K562 (cell line): ENCODE measurements around the gene TCP10L. TPM values are rescaled to one million over a fixed set of nuclear protein-coding genes. Genes with fewer than 3 reads are reported as not detected.
A peak's percentile ranks its signal among the peaks of the same experiment; 100 is the strongest.

Experiments
- ATAC-seq: fragments of 200-7000 bp; cut with Tn5 transposase; 3 replicates; pipeline ENCODE4 v1.9.1; 2020; ENCODE audit warnings: moderate library complexity
- BruUV-seq: library from RNA; stranded (reverse); fragments of 400-500 nt; replicated peaks from 2 replicates; lab custom pipeline; 2021; lab: Mats Ljungman, UMichigan
- CTCF ChIA-PET: fragments of 300-600 bp; formaldehyde crosslinking; extraction: SDS; loops from one replicate; lab custom pipeline; 2021; ENCODE audit warnings: low intra/inter-chr PET ratio; lab: Yijun Ruan, JAX
- POLR2A ChIA-PET: fragments of 300-600, 350-650 bp; sonication (Branson Sonifier 250); formaldehyde crosslinking; extraction: SDS; loops from one replicate; lab custom pipeline; 2021; ENCODE audit warnings: antibody characterized with exemption, inconsistent platforms; lab: Yijun Ruan, JAX
- DNase-seq, 4 experiments: peaks; one replicate each; pipeline versions ENCODE4 v3.0.0 to v3.0.0-alpha.2; 2011 to 2018; ENCODE audit warnings: low spot score in 3 of 4, mixed read lengths in 3 of 4; ENCODE audit errors: extremely low read depth in 1 of 4
- FAIRE-seq: peaks from 2 replicates; lab custom pipeline; 2011; peaks lifted over from hg19 to GRCh38; lab: Jason Lieb, UNC
- H2AFZ ChIP-seq: 2 replicates; pipeline ENCODE4 v1.6.0; 2011; ENCODE audit warnings: low read depth, low read length, control low read depth, inconsistent platforms
- H3K27ac ChIP-seq: fragments of 200-600 bp; 3 replicates; pipeline ENCODE4 v1.8.0; 2011; ENCODE audit warnings: low read depth, mild to moderate bottlenecking, control low read depth, inconsistent platforms, low read length, moderate library complexity, mixed read lengths; ENCODE audit errors: extremely low read depth
- H3K27me3 ChIP-seq, 2 experiments: fragments of 300-600 bp in 1 of 2; 2 replicates in 1 of 2; 3 replicates in 1 of 2; pipeline versions ENCODE4 v1.6.0 to v1.8.0; 2011; ENCODE audit warnings: inconsistent platforms in 2 of 2, low read length in 2 of 2, mild to moderate bottlenecking in 1 of 2, mixed read lengths in 1 of 2, moderate library complexity in 1 of 2; ENCODE audit not compliant: control insufficient read depth in 2 of 2, insufficient read depth in 2 of 2
- H3K36me3 ChIP-seq: fragments of 300-600 bp; 3 replicates; pipeline ENCODE4 v1.8.0; 2011; ENCODE audit warnings: mild to moderate bottlenecking, low read length, inconsistent platforms; ENCODE audit not compliant: control insufficient read depth, insufficient read depth
- H3K4me1 ChIP-seq, 2 experiments: fragments of 200-600 bp in 1 of 2; replicated peaks in 1 of 2; 2 replicates in 1 of 2; 3 replicates in 1 of 2; pipeline versions ENCODE4 v1.5.1 to v1.8.0; 2011; ENCODE audit warnings: inconsistent platforms in 2 of 2, low read length in 2 of 2, mild to moderate bottlenecking in 1 of 2, mixed read lengths in 1 of 2, moderate library complexity in 1 of 2; ENCODE audit not compliant: control insufficient read depth in 2 of 2, insufficient read depth in 2 of 2
- H3K4me2 ChIP-seq: 2 replicates; pipeline ENCODE4 v1.6.1; 2011; ENCODE audit warnings: low read length, control low read depth, inconsistent platforms, mixed read lengths; ENCODE audit not compliant: insufficient read depth
- H3K4me3 ChIP-seq: fragments of 200-600 bp; sonication (generic), shearing (Covaris generic); 2 replicates; pipeline ENCODE4 v1.5.1; 2016; ENCODE audit warnings: control low read depth, inconsistent platforms
- H3K79me2 ChIP-seq: fragments of 200-600 bp; 3 replicates; pipeline ENCODE4 v1.8.0; 2011; ENCODE audit warnings: low read length, inconsistent platforms; ENCODE audit not compliant: control insufficient read depth, insufficient read depth
- H3K9ac ChIP-seq, 2 experiments: 2 replicates each; pipeline versions ENCODE4 v1.6.0 to v1.6.1; 2011; ENCODE audit warnings: low read depth in 2 of 2, low read length in 2 of 2, control low read depth in 1 of 2, inconsistent platforms in 1 of 2, mild to moderate bottlenecking in 1 of 2, mixed read lengths in 1 of 2; ENCODE audit not compliant: insufficient read depth in 1 of 2
- H3K9me1 ChIP-seq: one replicate; pipeline ENCODE4 v1.6.0; 2011; ENCODE audit warnings: inconsistent platforms, mild to moderate bottlenecking, low read length, moderate library complexity; ENCODE audit not compliant: control insufficient read depth, insufficient read depth
- H3K9me3 ChIP-seq: replicated peaks from 2 replicates; pipeline ENCODE4 v1.5.1; 2011; ENCODE audit warnings: low read depth, low read length, inconsistent platforms; ENCODE audit not compliant: control insufficient read depth, insufficient read depth
- H4K20me1 ChIP-seq: replicated peaks from 2 replicates; pipeline ENCODE4 v1.6.1; 2011; ENCODE audit warnings: low read length, inconsistent platforms, mixed read lengths; ENCODE audit not compliant: control insufficient read depth, insufficient read depth
- CBFB ChIP-seq: sonication (generic); formaldehyde crosslinking; IDR thresholded peaks from 2 replicates; pipeline ENCODE4 v1.4.0; 2020; ENCODE audit warnings: mild to moderate bottlenecking, missing genetic modification reagents
- COPS2 ChIP-seq: fragments of 450-650 bp; conservative IDR thresholded peaks from 2 replicates; pipeline ENCODE4 v1.6.1; 2016; ENCODE audit warnings: mild to moderate bottlenecking, moderate library complexity
- CREM ChIP-seq: IDR thresholded peaks from 2 replicates; pipeline ENCODE4 v1.6.1; 2014; ENCODE audit warnings: antibody characterized with exemption, low read depth
- MEF2D ChIP-seq: conservative IDR thresholded peaks from 2 replicates; pipeline ENCODE4 v1.6.1; 2016; ENCODE audit warnings: low read depth, missing genetic modification characterization, missing compliant biosample characterization
- MTF1 ChIP-seq: fragments of 250-450 bp; sonication (Bioruptor Pico); IDR thresholded peaks from 2 replicates; pipeline ENCODE4 v1.9.0; 2021; ENCODE audit warnings: moderate library complexity, mild to moderate bottlenecking, inconsistent platforms, borderline replicate concordance
- POLR2AphosphoS2 ChIP-seq: IDR thresholded peaks from 2 replicates; pipeline ENCODE4 v1.6.1; 2012; ENCODE audit warnings: low read length, improper control_type of control experiment
- POLR3G ChIP-seq: IDR thresholded peaks from 2 replicates; pipeline ENCODE4 v1.6.1; 2011; ENCODE audit not compliant: insufficient read length, insufficient replicate concordance; ENCODE audit errors: extremely low read depth
- RBM34 ChIP-seq: fragments of 200-400 bp; formaldehyde crosslinking; IDR thresholded peaks from 2 replicates; pipeline ENCODE4 v1.6.1; 2018; ENCODE audit warnings: low read length, borderline replicate concordance; ENCODE audit not compliant: insufficient read depth
- SUPT5H ChIP-seq: fragments of 450-650 bp; IDR thresholded peaks from 2 replicates; pipeline ENCODE4 v1.6.1; 2016
- TCFL5 ChIP-seq: fragments of 250-450 bp; sonication (Bioruptor Pico); conservative IDR thresholded peaks from 2 replicates; pipeline ENCODE4 v1.6.1; 2021; ENCODE audit warnings: mild to moderate bottlenecking, moderate library complexity, matching md5 sums
- TGIF2 ChIP-seq: sonication (generic); formaldehyde crosslinking; IDR thresholded peaks from 2 replicates; pipeline ENCODE4 v1.8.1; 2022; ENCODE audit warnings: mild to moderate bottlenecking, missing genetic modification reagents, moderate library complexity
- THRAP3 ChIP-seq: fragments of 450-650 bp; IDR thresholded peaks from 2 replicates; pipeline ENCODE4 v1.6.1; 2016; ENCODE audit warnings: mild to moderate bottlenecking, inconsistent platforms, borderline replicate concordance
- ZKSCAN1 ChIP-seq: fragments of 150-350 bp; IDR thresholded peaks from 2 replicates; pipeline ENCODE4 v1.6.1; 2016; ENCODE audit warnings: low read depth, low read length
- ZNF780A ChIP-seq: fragments of 250-450 bp; sonication (Bioruptor Pico); IDR thresholded peaks from 2 replicates; pipeline ENCODE4 v1.5.0; 2021; ENCODE audit warnings: mild to moderate bottlenecking
- WGBS: fragments of 100-300 bp; shearing (Covaris generic); methylation state at CpG from one replicate; pipeline ENCODE4 v1.1.6; 2016; ENCODE audit warnings: low coverage, mixed read lengths; ENCODE audit not compliant: insufficient coverage; ENCODE audit errors: missing lambda C conversion rate; 5-methylcytosine and 5-hydroxymethylcytosine counted together
- in situ Hi-C: fragments of 300-500 bp; cut with MboI; formaldehyde crosslinking; loops from 4 replicates; pipeline ENCODE4 v1.15.0; 2018; ENCODE audit warnings: inconsistent platforms, mixed read lengths
- intact Hi-C: fragments of 100-400 bp; cut with micrococcal nuclease; formaldehyde crosslinking; loops from 2 replicates; pipeline ENCODE4 v1.14.2; 2022
- polyA plus RNA-seq, 8 experiments: library from polyadenylated mRNA; depleted of rRNA in 4 of 8; stranded (reverse) in 5 of 8; unstranded in 3 of 8; fragments of >200 nt; fragmentation: Nextera tagmentation in 2 of 8; fragmentation: Illumina TruSeq in 1 of 8; extraction: Ambion mirVana in 2 of 8; extraction: Trizol in 1 of 8; gene quantifications; 2 replicates each; pipeline versions ENCODE4 v1.2.1 to v1.2.3, GENCODE V29; 2011 to 2014; ENCODE audit warnings: inconsistent platforms in 1 of 8, missing spikeins in 1 of 8
- total RNA-seq, 7 experiments: library from RNA; depleted of rRNA in 6 of 7; stranded (reverse); fragments of >200 nt in 6 of 7; fragmentation: Illumina TruSeq in 2 of 7; extraction: Trizol in 2 of 7; gene quantifications; 2 replicates each; pipeline versions ENCODE4 v1.2.1 to v1.2.3, GENCODE V29; 2011 to 2021; ENCODE audit warnings: low replicate concordance in 1 of 7
- TF ChIP-seq, protein P1 (sequence below): fragments of 250-450 bp; sonication (Bioruptor Pico); IDR thresholded peaks from 2 replicates; pipeline ENCODE4 v1.5.0; 2021; ENCODE audit warnings: mild to moderate bottlenecking, borderline replicate concordance

Gene TCP10L
- total and polyA plus RNA-seq, 9 of the 15 experiments (the other 6 are each of a cell fraction or from before 2014, with no cell fraction given): 0.34 to 0.91 (median 0.56) TPM; not detected in 2

DNA sequence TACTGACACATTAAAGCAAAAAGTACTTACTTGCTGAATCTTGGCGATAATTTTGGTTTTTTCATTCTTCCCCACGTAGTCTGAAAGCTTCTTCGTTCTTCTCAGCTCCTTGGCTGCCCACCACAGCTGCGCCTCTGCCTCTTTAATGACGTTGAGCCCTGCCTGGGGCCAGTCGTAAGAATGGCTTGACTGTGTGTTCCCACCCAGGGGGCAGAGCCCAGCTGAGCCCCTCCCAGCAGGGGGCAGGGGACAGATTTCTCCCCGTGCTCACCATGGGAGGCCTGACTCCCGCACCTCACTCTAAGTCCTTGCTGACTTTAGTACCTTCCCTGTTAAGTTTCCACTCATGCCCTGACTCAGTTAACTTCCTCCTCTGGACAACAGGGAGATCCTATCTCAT lies 17.8 kb upstream of the TCP10L start:
- WGBS: 87% methylated on average over 8 of the region's 8 CpGs
- ATAC-seq: no peak
- CTCF ChIA-PET: no interaction called here
- Histone ChIP-seq H3K27me3 (no peaks in the 10 kb centered on the region), H3K9me1 (no peaks in the 10 kb centered on the region), H3K36me3 (peaks cover 88% of the 10 kb centered on the region), H3K4me1 (peaks cover 3 to 6% of the 10 kb centered on the region in 2 experiments; a peak in 3 of 5 replicates), H4K20me1 (no peaks in the 10 kb centered on the region), H3K27ac (no peak overlapping the region), H3K9ac (0 out of 4 replicates have a peak overlapping the region, but pooled peaks of 1 of the 2 experiments have one; percentile 57), H3K4me3 (no peak overlapping the region), H2AFZ (no peak overlapping the region), H3K4me2 (no peak overlapping the region), H3K79me2 (no peaks in the 10 kb centered on the region), H3K9me3 (no peaks in the 10 kb centered on the region)
- BruUV-seq: no TSS peak
- DNase-seq: no peak
- in situ Hi-C loops: loop anchor here (5.0 kb wide), 1 partner anchor 201 kb away; no protein-coding TSS in a partner anchor
- TF ChIP-seq CBFB: no peak
- TF ChIP-seq, protein P1, sequence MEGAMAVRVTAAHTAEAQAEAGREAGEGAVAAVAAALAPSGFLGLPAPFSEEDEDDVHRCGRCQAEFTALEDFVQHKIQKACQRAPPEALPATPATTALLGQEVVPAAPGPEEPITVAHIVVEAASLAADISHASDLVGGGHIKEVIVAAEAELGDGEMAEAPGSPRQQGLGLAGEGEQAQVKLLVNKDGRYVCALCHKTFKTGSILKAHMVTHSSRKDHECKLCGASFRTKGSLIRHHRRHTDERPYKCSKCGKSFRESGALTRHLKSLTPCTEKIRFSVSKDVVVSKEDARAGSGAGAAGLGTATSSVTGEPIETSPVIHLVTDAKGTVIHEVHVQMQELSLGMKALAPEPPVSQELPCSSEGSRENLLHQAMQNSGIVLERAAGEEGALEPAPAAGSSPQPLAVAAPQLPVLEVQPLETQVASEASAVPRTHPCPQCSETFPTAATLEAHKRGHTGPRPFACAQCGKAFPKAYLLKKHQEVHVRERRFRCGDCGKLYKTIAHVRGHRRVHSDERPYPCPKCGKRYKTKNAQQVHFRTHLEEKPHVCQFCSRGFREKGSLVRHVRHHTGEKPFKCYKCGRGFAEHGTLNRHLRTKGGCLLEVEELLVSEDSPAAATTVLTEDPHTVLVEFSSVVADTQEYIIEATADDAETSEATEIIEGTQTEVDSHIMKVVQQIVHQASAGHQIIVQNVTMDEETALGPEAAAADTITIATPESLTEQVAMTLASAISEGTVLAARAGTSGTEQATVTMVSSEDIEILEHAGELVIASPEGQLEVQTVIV (CRISPR knock-in tag): no peak
- TF ChIP-seq TCFL5: no peak
- no peak for TF ChIP-seq COPS2
- TF ChIP-seq SUPT5H: no peak
- no peak for TF ChIP-seq POLR2AphosphoS2
- no peak for TF ChIP-seq MEF2D (tag)
- no peak for TF ChIP-seq POLR3G
- TF ChIP-seq TGIF2: no peak
- no peak for TF ChIP-seq CREM
- TF ChIP-seq MTF1 (CRISPR knock-in tag): no peak
- TF ChIP-seq THRAP3: no peak
- TF ChIP-seq ZNF780A (CRISPR knock-in tag): no peak
- no peak for TF ChIP-seq ZKSCAN1
- TF ChIP-seq RBM34: no peak
- POLR2A ChIA-PET: no interaction called here
- intact Hi-C loops: no loop called here
- FAIRE-seq: no peak
